Esophagus (tissue), 2 donors: ENCODE data around the gene ZDHHC8. TPM values are rescaled to one million over a fixed set of nuclear protein-coding genes. Genes with fewer than 3 reads are reported as not detected.

Experiments used
- H3K27ac ChIP-seq, 2 donors: one replicate each; pipeline ENCODE4 v1.5.1; 2013; ENCODE audit warnings: low read depth in 2 of 2, mild to moderate bottlenecking in 2 of 2, inconsistent platforms in 1 of 2, low read length in 1 of 2, moderate library complexity in 1 of 2
- H3K27me3 ChIP-seq, 2 donors: one replicate each; pipeline ENCODE4 v1.6.1; 2013; ENCODE audit warnings: low read length in 2 of 2, control low read depth in 1 of 2, mild to moderate bottlenecking in 1 of 2; ENCODE audit not compliant: insufficient read depth in 2 of 2, control insufficient read depth in 1 of 2
- H3K36me3 ChIP-seq, 2 donors: one replicate each; pipeline ENCODE4 v1.6.1; 2013; ENCODE audit warnings: low read length in 1 of 2; ENCODE audit not compliant: control insufficient read depth in 2 of 2, insufficient read depth in 2 of 2
- H3K4me1 ChIP-seq, 2 donors: one replicate each; pipeline ENCODE4 v1.6.1; 2013; ENCODE audit warnings: low read length in 1 of 2; ENCODE audit not compliant: control insufficient read depth in 2 of 2, insufficient read depth in 2 of 2
- H3K4me3 ChIP-seq, 2 donors: one replicate each; pipeline ENCODE4 v1.5.1; 2013; ENCODE audit warnings: low read length in 2 of 2, mild to moderate bottlenecking in 2 of 2, low read depth in 1 of 2, moderate library complexity in 1 of 2
- H3K9me3 ChIP-seq, 2 donors: one replicate each; pipeline ENCODE4 v1.6.1; 2013; ENCODE audit warnings: mild to moderate bottlenecking in 2 of 2, low read depth in 1 of 2, low read length in 1 of 2, moderate library complexity in 1 of 2; ENCODE audit not compliant: control insufficient read depth in 2 of 2, insufficient read depth in 1 of 2
- WGBS, 2 donors: extraction: QIAGEN DNeasy Blood & Tissue Kit; methylation state at CpG; one replicate each; pipeline ENCODE4 v1.1.7; 2013; 5-methylcytosine and 5-hydroxymethylcytosine counted together
- polyA plus RNA-seq, 2 donors: library from polyadenylated mRNA; stranded (reverse); fragments of 200-250 nt; gene quantifications; one replicate each; pipeline ENCODE4 v1.2.3, GENCODE V29; 2013
- donor health status: healthy with polysubstance abuse.
- donor health status: Bipolar disorder and iron deficiency.

The ZDHHC8 gene
- polyA plus RNA-seq, 2 donors: 21.3 to 33.6 TPM

DNA sequence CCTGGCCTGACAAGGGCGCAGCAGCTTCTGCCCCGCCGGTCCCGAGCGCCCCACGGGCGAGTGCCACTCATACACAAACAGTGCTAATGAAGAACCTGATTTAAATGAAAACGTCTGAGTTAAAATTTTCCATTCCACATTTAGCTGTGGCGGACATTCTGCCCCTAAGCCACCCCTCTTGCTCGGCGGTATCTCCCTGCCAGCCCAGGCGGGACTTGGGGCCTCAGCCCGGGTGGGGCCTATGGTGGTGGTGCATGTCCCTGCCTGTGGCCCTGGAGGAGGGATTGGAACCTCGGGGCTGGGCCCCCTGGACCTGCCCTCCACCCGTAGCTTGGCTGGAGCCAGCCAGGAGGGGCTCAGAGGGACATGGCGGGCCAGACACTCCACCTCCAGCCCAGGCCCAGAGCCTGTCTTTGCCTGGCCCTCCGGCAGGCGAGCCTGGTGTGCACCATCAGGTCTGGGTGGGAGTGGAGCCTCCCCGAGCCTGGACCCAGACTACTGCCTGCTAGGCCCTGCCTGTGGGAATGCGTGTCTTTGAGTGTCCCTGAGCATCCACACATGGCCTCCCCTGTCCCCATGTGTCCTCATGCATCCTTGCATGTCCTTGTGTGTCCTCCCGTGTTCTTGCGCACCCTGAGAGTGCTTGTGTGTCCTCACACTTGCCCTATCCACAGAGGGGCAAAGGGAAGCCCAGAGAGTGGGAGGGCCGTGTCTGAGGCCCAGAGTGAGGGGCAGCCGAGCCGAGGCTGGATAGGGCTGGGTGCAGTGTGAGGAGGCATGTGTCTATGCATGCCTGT, 4.4 kb downstream of the ZDHHC8 start:
- Histone ChIP-seq H3K36me3 (peaks cover 0 to 8% of the 10 kb centered on the region in 2 donors), H3K9me3 (no peaks in the 10 kb centered on the region), H3K4me3 (no peak overlapping the region), H3K4me1 (peaks cover 27 to 43% of the 10 kb centered on the region in 2 donors), H3K27ac (peak overlapping the region in 1 of 2 donors; percentile 3), H3K27me3 (no peaks in the 10 kb centered on the region)
- 63 to 71% methylated on average over 25 of the region's 25 CpGs for WGBS, 2 donors

DNA sequence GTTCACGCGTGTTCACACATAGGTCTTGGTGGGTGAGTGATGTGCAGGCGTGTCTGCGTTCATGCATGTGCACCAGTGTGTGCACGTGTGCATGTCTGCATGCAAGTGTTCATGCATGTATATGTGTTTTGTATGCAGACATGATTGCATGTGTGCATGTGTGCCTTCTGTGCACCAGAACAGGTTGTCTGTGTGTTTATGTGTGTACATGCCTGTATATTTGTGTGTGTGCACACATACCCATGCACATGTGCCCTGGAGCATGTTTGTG, 4.9 kb downstream of the ZDHHC8 start:
- Histone ChIP-seq H3K4me1 (peaks cover 27 to 43% of the 10 kb centered on the region in 2 donors), H3K4me3 (no peak overlapping the region), H3K9me3 (no peaks in the 10 kb centered on the region), H3K36me3 (peaks cover 0 to 8% of the 10 kb centered on the region in 2 donors), H3K27ac (no peak overlapping the region), H3K27me3 (no peaks in the 10 kb centered on the region)
- 88 to 89% methylated on average over 5 of the region's 5 CpGs for WGBS, 2 donors

DNA sequence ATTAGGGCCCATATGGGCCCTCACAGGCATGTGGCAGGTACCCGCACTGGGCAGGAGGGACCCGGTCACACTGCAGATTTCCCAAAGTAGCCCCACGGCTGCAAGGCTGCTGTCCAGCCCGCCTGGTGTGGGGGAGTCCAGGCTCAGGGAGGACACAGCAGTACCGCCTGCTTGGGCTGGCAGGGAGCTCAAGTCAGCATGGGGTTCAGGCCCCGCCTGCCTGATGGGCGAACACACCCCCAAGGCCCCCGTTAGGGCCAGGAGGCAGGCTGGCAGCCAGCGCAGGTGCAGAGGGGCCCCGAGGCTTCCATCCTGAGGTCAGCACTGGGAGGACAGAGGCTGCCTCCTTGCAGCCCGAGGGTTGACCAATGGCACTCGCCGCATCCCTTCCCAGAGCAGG, 5.5 kb downstream of the ZDHHC8 start:
- H3K9me3 ChIP-seq: no peaks in the 10 kb centered on the region
- H3K27me3 ChIP-seq: no peaks in the 10 kb centered on the region
- peaks cover 0 to 8% of the 10 kb centered on the region in 2 donors for H3K36me3 ChIP-seq
- H3K4me1 ChIP-seq: peaks cover 27 to 43% of the 10 kb centered on the region in 2 donors
- 75 to 78% methylated on average over 13 of the region's 13 CpGs for WGBS, 2 donors
- no peak overlapping the region for H3K4me3 ChIP-seq
- H3K27ac ChIP-seq: no peak overlapping the region

DNA sequence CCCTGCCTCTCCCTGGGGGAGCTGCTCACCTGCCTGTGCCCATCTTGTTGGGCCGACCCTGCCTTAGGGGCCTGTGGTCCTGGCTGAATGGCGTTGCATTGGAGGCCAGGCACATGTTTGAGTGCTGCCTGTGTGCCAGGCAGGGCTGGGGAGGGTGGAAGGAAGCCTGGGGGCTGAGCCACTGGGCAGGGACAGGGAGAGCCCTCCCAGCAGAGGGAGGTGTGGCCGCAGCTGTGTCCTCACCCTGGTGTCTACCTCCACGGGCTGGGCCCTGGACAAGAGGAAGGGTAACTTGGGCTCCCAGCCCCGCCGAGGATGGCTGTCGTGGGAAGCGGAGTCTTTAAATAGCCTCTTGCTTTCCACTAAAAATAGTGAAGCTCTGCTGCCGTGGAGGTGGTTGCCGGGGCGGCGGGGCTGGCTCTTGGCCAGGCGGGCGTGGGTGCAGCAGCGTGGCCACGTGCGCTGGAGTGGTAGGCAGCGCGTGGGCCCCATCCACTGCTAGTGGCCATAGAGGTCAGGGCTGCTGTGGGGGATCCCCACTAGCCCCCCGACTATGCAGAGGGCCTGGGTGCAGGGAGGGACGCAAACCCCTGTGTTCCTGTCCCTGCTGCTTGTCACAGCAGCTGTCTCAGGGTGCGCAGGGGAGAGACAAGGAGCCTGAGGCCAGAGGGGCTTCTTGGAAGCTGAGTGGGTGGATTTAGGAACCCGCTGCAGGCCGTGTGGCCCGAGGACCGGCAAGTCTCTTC, 6.2 kb downstream of the ZDHHC8 start:
- Histone ChIP-seq H3K27ac (peak overlapping the region in 1 of 2 donors; percentile 9), H3K4me1 (peaks cover 22 to 36% of the 10 kb centered on the region in 2 donors), H3K4me3 (no peak overlapping the region), H3K36me3 (peaks cover 0 to 8% of the 10 kb centered on the region in 2 donors), H3K9me3 (no peaks in the 10 kb centered on the region), H3K27me3 (no peaks in the 10 kb centered on the region)
- WGBS, 2 donors: 31 to 41% methylated on average over 26 of the region's 26 CpGs

DNA sequence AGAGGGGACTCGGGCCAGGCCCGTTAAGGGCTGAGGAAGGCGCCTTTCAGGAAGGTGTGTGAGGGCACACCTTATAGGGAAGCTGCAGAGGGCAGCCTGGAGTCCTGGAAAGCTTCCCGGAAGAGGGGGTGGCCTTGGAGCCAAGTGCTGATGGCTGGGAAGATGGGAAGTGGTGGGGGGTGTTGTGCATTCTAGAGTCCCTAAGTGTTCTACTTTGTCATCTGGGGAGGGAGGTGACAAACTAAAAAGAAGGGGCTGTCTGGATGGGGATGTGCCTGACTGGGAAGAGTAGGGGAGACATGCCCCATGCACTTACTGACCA, 6.8 kb downstream of the ZDHHC8 start:
- Histone ChIP-seq H3K27me3 (no peaks in the 10 kb centered on the region), H3K4me3 (no peak overlapping the region), H3K9me3 (no peaks in the 10 kb centered on the region), H3K27ac (no peak overlapping the region), H3K4me1 (peaks cover 19 to 31% of the 10 kb centered on the region in 2 donors), H3K36me3 (peaks cover 0 to 13% of the 10 kb centered on the region in 2 donors)
- 43 to 45% methylated on average over 4 of the region's 4 CpGs for WGBS, 2 donors

DNA sequence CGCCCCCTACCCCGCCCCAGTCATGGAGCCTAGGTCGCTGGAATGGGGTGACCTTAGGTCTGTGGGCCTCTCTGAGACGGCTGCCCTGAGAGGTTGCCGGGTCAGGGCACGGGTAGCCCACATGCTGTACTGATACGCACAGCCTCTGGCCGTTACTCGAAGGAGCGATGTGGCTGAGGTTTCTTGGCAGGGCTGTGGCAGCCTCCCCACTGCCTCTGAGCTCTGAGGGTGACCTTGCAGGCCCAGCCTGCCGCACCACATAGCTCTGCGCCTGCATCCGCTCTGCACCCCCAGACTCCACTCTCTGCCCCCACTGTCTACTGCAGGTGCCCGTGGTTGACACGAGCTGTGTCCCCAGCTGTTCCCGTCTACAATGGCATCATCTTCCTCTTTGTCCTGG, 7.3 kb downstream of the ZDHHC8 start:
- Histone ChIP-seq H3K27ac (no peak overlapping the region), H3K9me3 (no peaks in the 10 kb centered on the region), H3K27me3 (no peaks in the 10 kb centered on the region), H3K4me1 (peaks cover 19 to 29% of the 10 kb centered on the region in 2 donors), H3K36me3 (peaks cover 0 to 17% of the 10 kb centered on the region in 2 donors), H3K4me3 (no peak overlapping the region)
- 89 to 91% methylated on average over 16 of the region's 16 CpGs for WGBS, 2 donors

DNA sequence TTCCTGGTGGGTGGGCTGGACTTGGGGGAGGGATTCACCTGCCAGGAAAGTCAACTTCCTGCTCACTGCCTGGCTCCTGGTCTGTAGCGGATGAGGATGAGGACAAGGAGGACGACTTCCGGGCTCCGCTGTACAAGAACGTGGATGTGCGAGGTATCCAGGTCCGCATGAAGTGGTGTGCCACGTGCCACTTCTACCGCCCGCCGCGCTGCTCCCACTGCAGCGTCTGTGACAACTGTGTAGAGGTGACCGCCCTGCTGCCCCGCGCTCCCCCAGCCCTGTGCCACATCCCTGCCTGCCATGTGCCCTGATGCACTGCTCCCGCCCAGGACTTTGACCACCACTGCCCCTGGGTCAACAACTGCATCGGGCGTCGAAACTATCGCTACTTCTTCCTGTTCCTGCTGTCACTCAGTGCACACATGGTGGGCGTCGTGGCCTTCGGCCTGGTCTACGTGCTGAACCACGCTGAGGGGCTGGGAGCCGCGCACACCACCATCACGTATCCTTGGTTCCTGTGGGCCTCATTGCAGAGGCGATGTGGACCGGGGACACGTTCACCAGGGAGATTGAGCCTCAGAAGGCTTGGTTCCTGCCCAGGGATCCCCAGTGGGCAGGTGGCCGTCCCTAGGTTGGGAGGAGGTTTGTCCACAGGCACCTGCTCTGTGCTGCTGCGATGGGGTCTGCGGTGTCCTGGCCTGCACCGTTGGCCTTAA, 7.9 kb downstream of the ZDHHC8 start:
- Histone ChIP-seq H3K36me3 (peaks cover 0 to 19% of the 10 kb centered on the region in 2 donors), H3K4me3 (no peak overlapping the region), H3K27ac (no peak overlapping the region), H3K4me1 (peaks cover 19 to 22% of the 10 kb centered on the region in 2 donors), H3K9me3 (no peaks in the 10 kb centered on the region), H3K27me3 (no peaks in the 10 kb centered on the region)
- WGBS, 2 donors: 91 to 95% methylated on average over 36 of the region's 36 CpGs

DNA sequence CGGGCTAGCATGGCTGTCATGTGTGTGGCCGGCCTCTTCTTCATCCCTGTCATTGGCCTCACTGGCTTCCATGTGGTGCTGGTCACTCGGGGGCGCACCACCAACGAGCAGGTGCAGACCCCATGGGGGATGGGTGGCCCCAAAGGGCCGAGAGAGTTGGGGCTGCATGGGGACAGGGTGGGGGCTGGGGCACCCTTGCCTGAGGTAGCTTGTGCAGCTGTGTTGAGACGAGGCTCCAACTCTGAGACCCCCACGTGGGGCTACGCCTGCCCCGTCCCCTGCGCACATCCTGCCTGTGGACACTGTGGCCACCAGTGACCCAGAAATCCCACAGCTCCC, 8.5 kb downstream of the ZDHHC8 start:
- 92 to 93% methylated on average over 11 of the region's 11 CpGs for WGBS, 2 donors

DNA sequence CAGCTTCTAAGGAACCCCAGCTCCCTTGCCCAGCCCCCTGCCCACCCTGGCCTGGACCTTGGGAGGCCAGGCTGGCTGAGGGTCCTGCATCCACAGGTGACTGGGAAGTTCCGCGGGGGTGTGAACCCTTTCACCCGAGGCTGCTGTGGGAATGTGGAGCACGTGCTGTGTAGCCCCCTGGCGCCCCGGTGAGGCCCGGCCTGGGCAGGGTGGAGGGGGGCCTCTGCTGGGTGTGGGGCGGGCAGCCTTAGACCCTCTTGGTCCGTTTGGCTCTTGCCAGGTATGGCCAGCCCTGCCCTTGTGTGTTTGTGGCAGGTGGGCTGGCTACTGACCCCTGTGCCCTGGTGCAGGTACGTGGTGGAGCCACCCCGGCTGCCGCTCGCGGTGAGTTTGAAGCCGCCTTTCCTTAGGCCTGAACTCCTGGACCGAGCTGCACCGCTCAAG, 8.9 kb downstream of the ZDHHC8 start:
- Histone ChIP-seq H3K9me3 (no peaks in the 10 kb centered on the region), H3K27ac (no peak overlapping the region), H3K36me3 (peaks cover 0 to 28% of the 10 kb centered on the region in 2 donors), H3K27me3 (no peaks in the 10 kb centered on the region), H3K4me3 (no peak overlapping the region), H3K4me1 (peaks cover 14 to 18% of the 10 kb centered on the region in 2 donors)
- 91 to 93% methylated on average over 15 to 17 of the region's 17 CpGs for WGBS, 2 donors

More for the DNA sequence above, 8.5 kb downstream of the ZDHHC8 start:
- Histone ChIP-seq H3K9me3 (no peaks in the 10 kb centered on the region), H3K27me3 (no peaks in the 10 kb centered on the region), H3K36me3 (peaks cover 0 to 23% of the 10 kb centered on the region in 2 donors), H3K4me3 (no peak overlapping the region), H3K4me1 (peaks cover 19 to 20% of the 10 kb centered on the region in 2 donors), H3K27ac (no peak overlapping the region)
